ENCODE data around the gene ARHGEF35.
"Not testable (repeated sequence)": the region's sequence is repeated elsewhere in the genome, so short reads cannot be mapped to it uniquely, and the experiment has no call there.

ARHGEF35 gene

GRCh38 chr7:144195212-144195872, at the start of gene ARHGEF35:
Gene ARHGEF35, minus strand, starts transcription at chr7:144195833. Its CDS starts 7,450 bp downstream, at chr7:144188383.
- H3K4me3 ChIP-seq (ENCODE audit: low read length); H3K36me3 ChIP-seq (ENCODE audit: insufficient read depth, low read depth, low read length); H3K27me3 ChIP-seq (ENCODE audit: insufficient read depth, low read length); H3K4me1 ChIP-seq (ENCODE audit: insufficient read depth, low read length); H3K27ac ChIP-seq (ENCODE audit: low read length); H3K9ac ChIP-seq (ENCODE audit: low read depth, low read length); H3K9me3 ChIP-seq (ENCODE audit: insufficient read depth, low read depth, low read length): not testable (repeated sequence)

GRCh38 chr7:144245372-144245771, 49.7 kb upstream of the ARHGEF35 start:
- not testable (repeated sequence) for H3K4me1 ChIP-seq (ENCODE audit: insufficient read depth, low read length); H3K9ac ChIP-seq (ENCODE audit: low read depth, low read length); H3K27ac ChIP-seq (ENCODE audit: low read length); H3K36me3 ChIP-seq (ENCODE audit: insufficient read depth, low read depth, low read length); H3K4me3 ChIP-seq (ENCODE audit: low read length); H3K9me3 ChIP-seq (ENCODE audit: insufficient read depth, low read depth, low read length); H3K27me3 ChIP-seq (ENCODE audit: insufficient read depth, low read length)

DNA sequence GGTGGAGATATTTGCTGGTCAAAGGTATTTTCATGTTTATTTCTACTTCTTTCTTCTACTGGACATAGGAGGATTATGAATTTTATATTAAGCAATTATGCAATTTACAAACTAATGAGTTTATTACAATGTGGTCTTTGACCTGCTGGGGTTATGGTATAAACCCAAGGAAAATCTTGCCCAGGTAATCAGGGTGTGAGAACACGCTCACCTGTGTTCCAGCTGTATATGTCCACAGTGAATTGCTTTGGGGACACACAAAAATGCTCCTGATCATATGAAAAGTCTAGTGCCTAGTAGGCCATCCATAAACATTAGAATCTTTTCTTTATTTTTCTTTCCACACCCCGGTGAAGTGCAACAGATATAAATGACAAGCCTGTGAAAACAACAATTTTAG, 43.7 kb upstream of the ARHGEF35 start, which contains the start of gene OR2A42:
Gene OR2A42 (minus strand): TSS at position 241 of the 400 bp plus-strand sequence. CDS start 6,762 bp downstream, outside the sequence.
- H3K9ac ChIP-seq (ENCODE audit: low read depth, low read length); H3K9me3 ChIP-seq (ENCODE audit: insufficient read depth, low read depth, low read length); H3K4me3 ChIP-seq (ENCODE audit: low read length); H3K27me3 ChIP-seq (ENCODE audit: insufficient read depth, low read length); H3K36me3 ChIP-seq (ENCODE audit: insufficient read depth, low read depth, low read length); H3K27ac ChIP-seq (ENCODE audit: low read length); H3K4me1 ChIP-seq (ENCODE audit: insufficient read depth, low read length): not testable (repeated sequence)

- not testable (repeated sequence) for H3K4me1 ChIP-seq (ENCODE audit: insufficient read depth, low read length); H3K9me3 ChIP-seq (ENCODE audit: insufficient read depth, low read depth, low read length); H3K9ac ChIP-seq (ENCODE audit: low read depth, low read length); H3K36me3 ChIP-seq (ENCODE audit: insufficient read depth, low read depth, low read length); H3K27me3 ChIP-seq (ENCODE audit: insufficient read depth, low read length); H3K27ac ChIP-seq (ENCODE audit: low read length); H3K4me3 ChIP-seq (ENCODE audit: low read length)
Measured at GRCh38 chr7:144238530-144239082, 43.0 kb upstream of the ARHGEF35 start.

- H3K4me3 ChIP-seq (ENCODE audit: low read length); H3K27ac ChIP-seq (ENCODE audit: low read length); H3K27me3 ChIP-seq (ENCODE audit: insufficient read depth, low read length); H3K4me1 ChIP-seq (ENCODE audit: insufficient read depth, low read length); H3K9me3 ChIP-seq (ENCODE audit: insufficient read depth, low read depth, low read length); H3K36me3 ChIP-seq (ENCODE audit: insufficient read depth, low read depth, low read length); H3K9ac ChIP-seq (ENCODE audit: low read depth, low read length): not testable (repeated sequence)
Measured at GRCh38 chr7:144233039-144233438, 37.4 kb upstream of the ARHGEF35 start.

DNA sequence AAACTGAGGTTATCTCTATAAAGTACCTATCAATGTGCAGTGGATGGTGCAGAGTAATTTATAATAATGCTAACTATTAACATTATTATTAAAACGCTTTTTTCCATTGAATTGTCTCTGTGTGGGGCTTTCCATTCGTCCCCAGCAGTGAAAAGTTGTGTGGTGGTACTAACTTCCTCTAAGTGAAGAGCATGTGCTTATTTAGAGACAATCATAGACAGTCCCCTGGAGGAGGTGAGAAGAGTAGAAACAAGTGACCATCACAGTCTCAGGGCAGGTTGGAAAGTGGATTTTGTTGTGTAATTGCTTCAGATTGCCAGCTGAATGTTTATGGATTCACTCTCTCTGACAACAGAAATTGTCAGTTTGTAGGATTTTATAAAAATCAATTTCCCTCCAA, 35.4 kb upstream of the ARHGEF35 start:
- H3K4me1 ChIP-seq (ENCODE audit: insufficient read depth, low read length); H3K4me3 ChIP-seq (ENCODE audit: low read length): not testable (repeated sequence)

DNA sequence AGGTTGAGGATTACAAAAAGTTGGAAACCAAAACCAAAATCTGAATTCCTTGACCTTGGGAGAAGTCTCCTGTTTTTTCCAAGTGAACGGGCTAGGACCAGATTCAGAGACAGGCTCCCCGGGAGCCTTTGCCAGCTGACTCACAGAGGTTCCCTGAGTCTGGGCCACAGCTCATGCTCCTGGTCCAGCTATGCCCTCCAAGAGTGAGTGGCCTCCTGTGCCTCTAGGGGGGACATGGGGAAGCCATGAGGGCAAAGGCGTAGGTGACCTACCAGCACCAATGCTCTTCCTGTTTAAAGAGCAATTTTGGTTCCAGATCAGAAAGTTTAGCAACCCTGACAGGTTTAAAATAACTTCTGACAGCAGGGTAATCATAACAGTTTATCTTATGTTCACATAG, 33.2 kb upstream of the ARHGEF35 start:
- not testable (repeated sequence) for H3K27ac ChIP-seq (ENCODE audit: low read length); H3K36me3 ChIP-seq (ENCODE audit: insufficient read depth, low read depth, low read length); H3K4me1 ChIP-seq (ENCODE audit: insufficient read depth, low read length); H3K27me3 ChIP-seq (ENCODE audit: insufficient read depth, low read length); H3K9ac ChIP-seq (ENCODE audit: low read depth, low read length); H3K4me3 ChIP-seq (ENCODE audit: low read length); H3K9me3 ChIP-seq (ENCODE audit: insufficient read depth, low read depth, low read length)

More for the DNA sequence above, 35.4 kb upstream of the ARHGEF35 start:
- not testable (repeated sequence) for H3K9ac ChIP-seq (ENCODE audit: low read depth, low read length); H3K9me3 ChIP-seq (ENCODE audit: insufficient read depth, low read depth, low read length); H3K36me3 ChIP-seq (ENCODE audit: insufficient read depth, low read depth, low read length); H3K27me3 ChIP-seq (ENCODE audit: insufficient read depth, low read length); H3K27ac ChIP-seq (ENCODE audit: low read length)

GRCh38 chr7:144226866-144227265, 31.2 kb upstream of the ARHGEF35 start:
- not testable (repeated sequence) for H3K4me1 ChIP-seq (ENCODE audit: insufficient read depth, low read length)

GRCh38 chr7:144223675-144224074, 28.0 kb upstream of the ARHGEF35 start:
- not testable (repeated sequence) for H3K27ac ChIP-seq (ENCODE audit: low read length); H3K4me1 ChIP-seq (ENCODE audit: insufficient read depth, low read length); H3K9ac ChIP-seq (ENCODE audit: low read depth, low read length); H3K9me3 ChIP-seq (ENCODE audit: insufficient read depth, low read depth, low read length); H3K27me3 ChIP-seq (ENCODE audit: insufficient read depth, low read length); H3K4me3 ChIP-seq (ENCODE audit: low read length); H3K36me3 ChIP-seq (ENCODE audit: insufficient read depth, low read depth, low read length)

More at GRCh38 chr7:144226866-144227265, 31.2 kb upstream of the ARHGEF35 start:
- H3K27me3 ChIP-seq (ENCODE audit: insufficient read depth, low read length); H3K4me3 ChIP-seq (ENCODE audit: low read length); H3K27ac ChIP-seq (ENCODE audit: low read length); H3K9ac ChIP-seq (ENCODE audit: low read depth, low read length); H3K36me3 ChIP-seq (ENCODE audit: insufficient read depth, low read depth, low read length); H3K9me3 ChIP-seq (ENCODE audit: insufficient read depth, low read depth, low read length): not testable (repeated sequence)

- not testable (repeated sequence) for H3K9ac ChIP-seq (ENCODE audit: low read depth, low read length)
Measured at GRCh38 chr7:144220531-144220930, 24.9 kb upstream of the ARHGEF35 start.

GRCh38 chr7:144219149-144219548, 23.5 kb upstream of the ARHGEF35 start:
- not testable (repeated sequence) for H3K27ac ChIP-seq (ENCODE audit: low read length); H3K27me3 ChIP-seq (ENCODE audit: insufficient read depth, low read length); H3K4me1 ChIP-seq (ENCODE audit: insufficient read depth, low read length); H3K4me3 ChIP-seq (ENCODE audit: low read length); H3K36me3 ChIP-seq (ENCODE audit: insufficient read depth, low read depth, low read length); H3K9ac ChIP-seq (ENCODE audit: low read depth, low read length); H3K9me3 ChIP-seq (ENCODE audit: insufficient read depth, low read depth, low read length)

More at GRCh38 chr7:144220531-144220930, 24.9 kb upstream of the ARHGEF35 start:
- not testable (repeated sequence) for H3K9me3 ChIP-seq (ENCODE audit: insufficient read depth, low read depth, low read length); H3K36me3 ChIP-seq (ENCODE audit: insufficient read depth, low read depth, low read length); H3K27me3 ChIP-seq (ENCODE audit: insufficient read depth, low read length); H3K4me1 ChIP-seq (ENCODE audit: insufficient read depth, low read length); H3K27ac ChIP-seq (ENCODE audit: low read length); H3K4me3 ChIP-seq (ENCODE audit: low read length)

DNA sequence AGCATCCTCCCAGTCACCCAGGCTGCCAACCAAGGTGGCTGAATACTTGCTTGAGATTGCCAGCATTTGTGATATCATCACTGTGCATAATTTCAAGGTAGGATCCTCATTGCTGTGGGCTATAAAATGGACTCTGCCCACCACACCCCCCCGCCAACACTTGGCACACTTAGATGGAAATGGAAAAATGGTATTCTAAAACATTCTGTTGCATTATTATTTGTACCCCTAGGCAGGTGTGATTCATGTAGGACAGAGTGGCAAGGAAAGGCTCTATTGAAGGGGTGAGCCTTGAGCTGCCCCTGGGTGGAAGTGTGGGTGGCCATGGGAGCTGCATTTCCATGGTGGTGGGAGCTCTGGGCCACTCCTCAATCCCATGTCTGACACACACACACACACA, 22.9 kb upstream of the ARHGEF35 start:
- not testable (repeated sequence) for H3K9me3 ChIP-seq (ENCODE audit: insufficient read depth, low read depth, low read length); H3K27me3 ChIP-seq (ENCODE audit: insufficient read depth, low read length); H3K4me3 ChIP-seq (ENCODE audit: low read length); H3K36me3 ChIP-seq (ENCODE audit: insufficient read depth, low read depth, low read length); H3K27ac ChIP-seq (ENCODE audit: low read length); H3K4me1 ChIP-seq (ENCODE audit: insufficient read depth, low read length); H3K9ac ChIP-seq (ENCODE audit: low read depth, low read length)
